Endometrium (tissue), 2 donors: ENCODE results near the gene ANKDD1A.

Experiments
- FAIRE-seq: peaks from 2 replicates; lab custom pipeline; 2012; peaks lifted over from hg19 to GRCh38; lab: Jason Lieb, UNC
- donor health status: control.
- donor health status: control.

ANKDD1A gene

DNA sequence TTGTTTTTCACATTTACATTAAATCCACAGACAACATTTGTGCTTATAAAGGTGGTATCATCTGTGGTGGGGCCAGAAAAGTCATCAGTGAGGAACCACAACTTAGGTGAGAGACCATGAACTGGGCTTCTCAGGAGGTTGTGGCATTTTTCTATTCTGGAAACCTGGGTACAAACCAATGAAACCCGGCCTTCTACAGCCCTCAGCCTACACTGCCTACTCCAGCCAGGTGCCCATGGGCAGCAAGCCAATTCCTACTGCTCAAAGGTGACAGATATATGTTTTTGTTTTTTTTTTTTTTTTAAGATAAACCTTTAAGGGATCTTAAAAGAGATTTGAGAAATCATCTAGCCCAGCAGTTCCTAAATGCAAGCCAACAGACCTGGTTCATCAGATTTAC is 57.7 kb downstream of the ANKDD1A start:
- FAIRE-seq = no peak

DNA sequence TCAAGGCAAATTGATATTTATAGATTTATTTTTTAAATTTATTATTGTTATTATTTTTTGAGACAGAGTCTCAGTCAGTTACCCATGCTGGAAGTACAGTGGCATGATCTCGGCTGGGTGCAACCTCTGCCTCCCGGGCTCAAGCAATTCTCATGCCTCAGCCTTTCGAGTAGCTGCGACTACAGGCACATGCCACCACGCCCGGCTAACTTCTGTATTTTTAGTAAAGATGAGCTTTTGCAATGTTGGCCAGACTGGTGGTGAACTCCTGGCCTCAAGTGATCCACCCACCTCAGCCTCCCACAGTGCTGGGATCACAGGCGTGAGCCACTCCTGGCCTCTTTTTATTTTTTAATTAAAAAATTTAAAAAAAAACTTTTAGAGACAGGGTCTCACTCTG is 59.0 kb downstream of the ANKDD1A start:
- FAIRE-seq = no peak

DNA sequence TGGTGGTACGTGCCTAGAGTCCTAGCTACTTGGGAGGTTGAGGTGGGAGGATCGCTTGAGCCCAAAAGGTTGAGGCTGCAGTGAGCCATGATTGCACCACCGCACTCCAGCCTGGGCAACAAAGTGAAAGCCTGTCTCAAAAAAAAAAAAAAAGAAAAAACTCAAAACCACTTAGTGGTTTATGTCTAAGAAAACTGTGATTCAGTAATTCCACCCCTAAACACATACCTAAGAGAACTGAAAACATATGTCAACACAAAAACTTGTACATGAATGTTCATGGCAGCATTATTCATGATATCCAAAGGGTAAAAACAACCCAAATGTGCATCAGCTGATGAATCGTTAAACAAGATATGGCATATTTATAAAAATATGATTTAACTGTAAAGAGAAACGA is 63.7 kb downstream of the ANKDD1A start:
- no peak for FAIRE-seq

DNA sequence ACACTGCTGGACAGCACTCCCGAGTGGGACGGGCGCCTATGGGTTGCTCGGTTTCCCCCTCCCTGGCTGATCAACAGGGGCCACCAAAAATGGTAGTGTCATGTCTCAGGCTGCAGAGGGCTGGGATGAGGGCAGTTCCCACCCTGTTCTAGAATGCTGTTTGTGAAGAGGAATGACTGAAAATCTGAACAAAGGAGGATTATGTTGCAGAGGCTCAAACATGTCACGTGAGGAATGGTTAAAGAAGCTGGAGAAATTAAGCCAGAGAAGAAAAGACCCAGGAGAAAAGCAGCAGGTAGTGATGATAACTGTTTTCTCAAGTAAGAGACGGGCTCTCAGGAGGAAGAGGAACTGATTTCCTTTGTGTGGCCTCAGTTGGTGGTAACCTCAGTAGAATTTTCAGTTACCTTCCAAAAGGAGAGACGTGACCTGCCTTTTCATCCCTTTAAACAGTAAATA is 67.6 kb downstream of the ANKDD1A start:
- FAIRE-seq = no peak

DNA sequence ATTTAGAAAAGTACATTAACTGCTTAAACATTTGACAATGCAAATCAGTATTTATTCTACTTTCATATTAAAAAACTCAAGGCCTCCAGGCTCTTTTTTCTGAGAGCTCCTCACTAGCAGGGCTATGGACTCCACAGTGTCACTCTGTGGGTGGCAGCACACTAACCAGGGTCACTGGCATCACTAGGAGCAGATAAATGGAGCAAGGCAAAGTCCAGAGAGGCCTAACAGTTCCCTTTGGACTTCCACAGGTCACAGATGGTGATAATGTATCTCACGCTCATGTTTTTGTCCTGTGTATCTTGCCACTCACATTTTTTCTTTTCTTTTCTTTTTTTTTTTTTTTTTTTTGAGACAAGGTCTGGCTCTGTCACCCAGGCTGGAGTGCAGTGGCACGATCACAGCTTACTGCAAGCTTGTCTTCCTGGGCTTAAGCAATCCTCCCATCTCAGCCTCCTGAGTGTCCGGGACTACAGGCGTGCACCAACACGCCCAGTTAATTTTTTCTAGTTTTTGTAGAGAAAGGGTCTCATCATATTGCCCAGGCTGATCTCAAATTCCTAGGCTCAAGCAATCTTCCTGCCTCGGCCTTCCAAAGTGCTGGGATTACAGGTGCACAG is 70.2 kb downstream of the ANKDD1A start:
- FAIRE-seq = no peak

DNA sequence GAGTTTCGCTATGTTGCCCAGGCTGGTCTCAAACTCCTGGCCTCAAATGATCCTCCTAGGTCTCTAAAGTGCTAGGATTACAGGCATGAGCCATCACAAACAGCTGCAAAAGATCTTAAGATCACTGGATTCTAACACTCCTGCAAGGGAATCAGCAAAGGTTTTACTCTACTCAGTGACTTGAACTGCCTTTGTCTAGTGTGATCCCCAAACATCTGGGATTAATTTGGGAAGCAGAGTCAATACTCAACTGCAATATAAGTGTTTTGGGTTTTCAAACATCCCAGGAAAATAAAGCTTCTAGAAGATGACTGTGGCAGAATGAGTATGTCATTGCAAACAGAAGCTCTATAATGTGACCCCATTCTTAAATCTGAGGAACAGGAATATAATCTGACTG is 70.8 kb downstream of the ANKDD1A start:
- peak; percentile 18 for FAIRE-seq

DNA sequence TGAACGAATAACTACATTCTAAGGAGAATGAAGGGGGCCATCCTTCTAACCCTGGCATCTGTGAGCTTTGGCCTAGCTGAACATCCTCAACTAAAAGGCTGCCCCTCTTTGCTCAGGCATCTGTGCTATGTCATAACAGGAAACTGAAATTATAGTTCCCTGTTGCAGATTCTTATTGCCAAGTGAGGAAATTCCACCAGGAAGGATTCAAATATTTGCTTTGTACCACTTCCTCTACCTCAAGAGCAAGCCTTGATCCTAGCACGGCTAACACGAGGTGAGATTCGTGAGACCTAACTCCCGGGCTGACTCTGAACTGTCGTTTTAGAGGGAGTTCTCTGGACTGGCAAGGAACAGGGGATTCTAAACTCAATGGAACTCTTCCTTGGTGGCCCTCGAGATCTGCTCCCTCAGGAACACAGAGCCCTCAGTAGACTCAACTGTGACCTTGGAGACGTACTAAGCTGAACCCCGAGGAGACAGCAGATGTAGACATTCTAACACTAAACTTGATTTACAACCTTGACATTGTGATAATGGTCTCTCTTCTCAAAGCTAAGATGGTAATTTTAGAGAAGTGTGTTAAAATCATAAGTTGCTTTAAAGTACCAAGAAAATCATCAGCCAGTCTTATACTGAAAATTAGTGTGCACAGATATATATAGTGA is 73.8 kb downstream of the ANKDD1A start:
- FAIRE-seq = no peak

DNA sequence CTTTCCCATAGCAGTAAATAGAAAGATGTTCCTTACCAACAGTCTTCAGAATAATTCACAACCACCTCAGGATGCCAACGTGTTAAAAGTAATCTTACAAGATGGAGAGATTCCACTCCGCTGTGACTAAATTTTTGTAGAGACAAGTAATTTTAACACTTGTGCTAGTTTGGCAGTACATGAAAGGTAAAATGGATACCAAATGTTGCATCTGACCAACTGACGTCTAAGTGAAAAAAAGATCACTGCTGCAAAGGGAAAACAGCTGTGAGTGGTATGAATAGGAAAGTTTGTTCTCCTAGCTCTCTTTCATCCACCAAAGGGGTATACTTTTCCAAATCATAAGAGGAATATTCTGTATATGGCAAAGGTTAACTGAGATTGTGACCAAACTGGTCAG is 75.4 kb downstream of the ANKDD1A start:
- no peak for FAIRE-seq

DNA sequence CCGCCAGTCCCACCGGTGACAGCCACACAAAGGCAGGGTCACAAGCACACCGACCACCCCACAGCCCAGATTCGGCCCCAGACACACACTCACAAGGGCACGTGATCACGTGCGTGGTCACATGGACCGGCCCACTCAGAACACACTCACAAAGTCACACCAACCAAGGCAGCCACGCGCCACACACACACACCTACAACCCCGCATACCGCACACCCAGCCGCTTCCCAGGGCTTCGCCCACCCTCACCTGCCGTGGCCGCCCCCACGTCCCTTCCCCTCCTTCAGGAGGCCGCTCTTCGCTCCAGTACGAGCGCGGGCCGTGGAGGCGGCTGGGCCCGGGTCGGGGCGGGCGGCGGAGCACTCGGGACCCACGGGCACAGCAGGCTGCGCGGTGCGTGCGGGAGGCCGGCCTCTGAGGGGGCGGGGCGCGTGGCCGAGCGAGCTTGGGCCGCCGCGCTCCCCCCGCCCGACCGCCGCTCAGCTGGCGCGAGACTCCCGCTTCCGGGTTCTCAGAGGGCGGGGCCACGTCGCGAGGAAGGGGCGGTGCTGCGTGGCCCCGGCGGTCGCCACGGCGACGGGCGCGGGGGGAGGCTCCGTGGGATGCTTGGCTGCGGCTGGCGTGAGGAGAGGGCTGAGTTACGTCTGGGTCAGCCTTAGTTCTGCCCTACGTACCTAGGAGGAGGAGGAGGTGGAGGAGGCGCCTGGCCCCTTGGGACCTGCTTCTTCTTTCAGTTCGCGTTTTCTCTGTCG is 77.9 kb downstream of the ANKDD1A start, which contains the start of gene SPG21:
Gene SPG21 (minus strand): TSS at position 499 of the 752 bp plus-strand sequence. CDS start 6,345 bp downstream, outside the sequence.
- no peak for FAIRE-seq

DNA sequence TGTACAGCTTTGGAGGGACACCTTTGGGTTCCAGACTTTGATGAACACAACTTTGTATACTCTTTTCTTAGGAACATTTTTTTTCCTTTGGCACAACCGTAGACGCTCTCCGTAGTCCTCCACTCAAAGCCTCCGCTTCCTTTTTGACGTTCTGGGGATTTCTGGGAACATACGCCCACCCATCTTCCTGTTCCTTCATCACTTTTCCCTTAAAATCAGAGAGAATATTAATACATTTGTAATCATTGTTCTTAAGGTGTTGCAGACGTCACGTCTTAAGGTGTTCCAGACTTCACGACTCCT is 78.4 kb downstream of the ANKDD1A start:
- FAIRE-seq = peak; percentile 29

DNA sequence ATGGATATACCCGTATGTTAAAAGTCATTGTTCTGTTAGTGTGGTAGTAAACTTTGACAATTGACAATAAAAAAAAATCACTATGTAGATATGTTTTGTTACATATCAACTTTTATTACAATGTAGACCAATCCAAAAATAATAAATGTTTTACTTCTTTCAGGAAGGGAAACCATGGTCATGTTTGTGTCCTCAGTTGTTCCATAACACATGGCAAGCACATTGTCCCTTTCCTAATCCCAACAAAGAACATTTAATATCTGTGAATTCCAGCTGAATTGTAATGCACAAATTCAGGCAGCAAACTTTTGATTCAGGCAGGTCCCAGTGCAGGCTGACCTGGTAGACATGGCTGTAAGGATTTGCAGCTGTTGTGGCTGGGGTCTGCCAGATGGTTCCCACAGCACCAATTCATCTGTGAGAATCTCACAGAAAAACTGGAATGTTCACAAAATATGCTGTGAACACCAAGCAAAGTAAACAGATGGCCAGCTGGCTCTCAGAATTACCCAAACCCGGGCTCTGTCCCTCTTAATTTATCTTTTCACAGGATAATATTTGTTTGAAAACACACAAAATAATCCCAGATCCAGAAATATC is 79.9 kb downstream of the ANKDD1A start:
- FAIRE-seq = peak; percentile 92

DNA sequence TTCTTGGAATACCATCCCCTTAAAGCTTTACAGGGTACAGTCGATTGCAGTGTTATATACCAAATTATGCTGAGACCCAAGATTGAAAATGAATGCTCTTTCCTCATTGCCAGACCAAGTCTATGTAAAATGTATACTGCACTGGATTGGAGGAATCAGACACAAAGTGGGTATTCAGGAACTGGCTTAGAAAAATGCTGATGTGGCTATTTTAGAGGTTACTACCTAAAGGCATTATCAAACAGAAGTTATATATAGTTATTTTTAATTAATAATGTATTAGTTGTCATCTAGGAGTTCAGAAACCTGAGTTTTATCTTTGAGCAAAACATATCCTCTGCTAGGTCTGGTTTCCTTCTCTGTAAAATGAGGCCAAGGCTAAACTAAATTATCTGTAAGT is 81.6 kb downstream of the ANKDD1A start:
- FAIRE-seq = no peak

DNA sequence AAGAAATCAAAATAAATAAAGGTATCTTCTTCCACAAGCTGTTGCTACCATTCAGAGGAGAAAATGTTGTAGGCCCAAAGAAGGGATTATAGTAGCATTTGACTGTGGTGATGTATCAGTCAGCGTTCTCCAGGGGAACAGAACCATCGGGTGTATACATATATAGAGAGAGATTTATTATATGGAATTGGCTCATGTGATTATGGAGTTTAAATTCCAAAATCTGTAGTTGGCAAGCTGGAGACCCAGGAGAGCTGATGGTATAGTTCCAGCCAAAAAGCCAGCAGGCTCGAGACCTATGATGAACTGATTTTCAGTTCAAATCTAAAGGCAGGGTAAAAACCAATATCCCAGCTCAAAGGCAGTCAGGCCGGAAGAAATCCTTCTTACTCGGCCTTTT is 85.4 kb downstream of the ANKDD1A start:
- no peak for FAIRE-seq

DNA sequence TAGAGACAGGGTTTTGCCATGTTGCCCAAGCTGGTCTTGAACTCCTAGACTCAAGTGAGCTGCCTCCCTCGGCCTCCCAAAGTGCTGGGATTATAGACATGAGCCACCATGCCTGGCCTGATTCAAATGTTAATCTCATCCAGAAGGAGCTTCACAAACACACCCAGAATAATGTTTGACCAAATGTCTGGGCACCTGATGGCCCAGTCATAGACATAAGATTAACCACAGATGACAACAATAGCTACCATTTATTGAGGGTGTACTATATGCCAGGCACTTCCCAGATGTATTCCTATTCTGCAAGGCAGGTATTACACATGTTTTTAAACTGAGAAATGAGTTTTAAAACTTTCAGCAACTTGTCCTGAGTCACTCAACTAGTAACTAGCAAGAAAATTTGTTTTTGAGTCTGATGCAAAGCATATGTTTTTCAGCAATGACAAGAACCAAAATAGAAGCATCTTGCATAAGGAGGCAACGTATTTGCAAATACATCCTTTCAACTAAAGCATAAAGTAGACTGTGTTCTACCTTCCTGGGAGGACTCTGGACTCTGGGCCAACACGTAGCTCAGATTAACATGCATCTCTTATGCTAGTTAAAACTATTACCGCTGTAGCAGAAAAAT is 86.2 kb downstream of the ANKDD1A start:
- FAIRE-seq = no peak

DNA sequence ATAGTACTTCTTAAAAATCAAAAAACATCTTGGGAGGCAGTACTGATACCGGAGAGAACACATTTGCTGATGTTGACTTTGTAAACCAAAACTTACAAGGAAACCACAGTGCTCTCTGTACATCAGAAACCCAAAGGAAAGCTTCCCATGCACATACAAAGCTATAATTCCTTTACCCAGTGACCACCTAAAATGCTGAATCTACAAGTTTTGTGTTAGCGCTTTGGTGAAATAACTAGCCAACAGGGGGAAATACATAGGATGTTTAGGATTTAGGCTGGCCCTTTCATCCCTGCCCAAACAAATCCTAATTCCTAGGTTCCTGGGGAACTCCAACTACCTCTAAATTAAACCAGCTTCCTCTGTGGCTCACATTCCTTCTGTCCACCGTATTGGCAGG is 93.3 kb downstream of the ANKDD1A start:
- FAIRE-seq = no peak

DNA sequence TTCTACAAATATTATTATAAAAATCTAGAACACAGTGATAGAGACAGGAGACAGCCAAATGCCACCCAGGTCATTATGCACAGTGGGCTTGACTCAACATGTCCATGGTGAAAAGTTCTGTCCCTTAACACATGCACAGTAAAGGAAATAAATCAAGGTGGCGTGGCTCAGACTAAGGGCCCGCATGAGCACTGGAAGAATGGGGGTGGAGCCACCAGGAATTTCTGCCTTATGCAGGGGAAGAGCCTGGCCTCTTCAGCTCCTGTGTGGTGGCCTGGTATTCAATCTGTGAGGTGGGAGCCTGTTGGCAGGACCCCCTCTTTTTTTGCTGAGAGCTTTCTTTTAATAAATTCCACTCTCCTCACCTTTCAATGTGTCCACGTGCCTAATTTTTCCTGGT is 95.2 kb downstream of the ANKDD1A start:
- no peak for FAIRE-seq
